HepG2 (cell line): ENCODE measurements around the gene RFTN1. TPM values are rescaled to one million over a fixed set of nuclear protein-coding genes. Genes with fewer than 3 reads are reported as not detected.

Source experiments
- ATAC-seq: fragments of 200-7000 bp; cut with Tn5 transposase; 3 replicates; pipeline ENCODE4 v1.9.1; 2020; ENCODE audit warnings: mild to moderate bottlenecking, moderate library complexity
- BruUV-seq: library from RNA; stranded (reverse); fragments of 400-500 nt; replicated peaks from 2 replicates; lab custom pipeline; 2021; lab: Mats Ljungman, UMichigan
- CTCF ChIA-PET: fragments of 300-600 bp; formaldehyde crosslinking; extraction: SDS; loops from one replicate; lab custom pipeline; 2021; ENCODE audit warnings: low total read pairs, inconsistent platforms, low intra/inter-chr PET ratio; lab: Yijun Ruan, JAX
- POLR2A ChIA-PET: fragments of 350-600 bp; sonication (Branson Sonifier 250); formaldehyde crosslinking; loops from one replicate; lab custom pipeline; 2020; ENCODE audit warnings: antibody characterized with exemption, inconsistent platforms; lab: Yijun Ruan, JAX
- DNase-seq: peaks from one replicate; pipeline ENCODE4 v3.0.0-alpha.2; 2015; ENCODE audit warnings: low spot score
- FAIRE-seq: peaks from 3 replicates; lab custom pipeline; 2011; peaks lifted over from hg19 to GRCh38; lab: Jason Lieb, UNC
- H2AFZ ChIP-seq: one replicate; pipeline ENCODE4 v1.6.1; 2011; ENCODE audit warnings: low read length, inconsistent platforms
- H3K27ac ChIP-seq: fragments of 300-600 bp; 3 replicates; pipeline ENCODE4 v1.8.0; 2011; ENCODE audit warnings: mixed run types, mild to moderate bottlenecking, mixed read lengths, low read length, inconsistent platforms; ENCODE audit not compliant: insufficient read depth; ENCODE audit errors: extremely low read length
- H3K27me3 ChIP-seq, 2 experiments: fragments of 200-600 bp in 1 of 2; 2 replicates in 1 of 2; 3 replicates in 1 of 2; pipeline versions ENCODE4 v1.6.0 to v1.8.0; 2011; ENCODE audit warnings: low read length in 2 of 2, mild to moderate bottlenecking in 2 of 2, moderate library complexity in 2 of 2, inconsistent platforms in 1 of 2; ENCODE audit not compliant: insufficient read depth in 2 of 2, control insufficient read depth in 1 of 2
- H3K36me3 ChIP-seq, 2 experiments: fragments of 200-600 bp in 1 of 2; replicated peaks in 1 of 2; 2 replicates in 1 of 2; 3 replicates in 1 of 2; pipeline versions ENCODE4 v1.5.1 to v1.8.0; 2011; ENCODE audit warnings: low read length in 2 of 2, inconsistent platforms in 1 of 2; ENCODE audit not compliant: insufficient read depth in 2 of 2, control insufficient read depth in 1 of 2
- H3K4me1 ChIP-seq: 2 replicates; pipeline ENCODE4 v1.5.1; 2012; ENCODE audit warnings: low read length, inconsistent platforms; ENCODE audit not compliant: insufficient read depth
- H3K4me2 ChIP-seq: 2 replicates; pipeline ENCODE4 v1.6.0; 2011; ENCODE audit warnings: low read depth, low read length, inconsistent platforms
- H3K4me3 ChIP-seq, 3 experiments: fragments of 200-600 bp in 1 of 3; sonication (generic), shearing (Covaris generic) in 1 of 3; replicated peaks in 1 of 3; 2 replicates each; pipeline ENCODE4 v1.5.1; 2011 to 2016; ENCODE audit warnings: low read length in 3 of 3, inconsistent platforms in 2 of 3, low read depth in 2 of 3, mild to moderate bottlenecking in 2 of 3, control low read depth in 1 of 3, mixed read lengths in 1 of 3; ENCODE audit not compliant: insufficient read depth in 1 of 3
- H3K79me2 ChIP-seq: one replicate; pipeline ENCODE4 v1.6.1; 2011; ENCODE audit warnings: low read length, inconsistent platforms; ENCODE audit not compliant: insufficient read depth
- H3K9ac ChIP-seq: 2 replicates; pipeline ENCODE4 v1.6.0; 2011; ENCODE audit warnings: mild to moderate bottlenecking, low read depth, low read length, inconsistent platforms; ENCODE audit not compliant: insufficient read depth
- H3K9me3 ChIP-seq: 2 replicates; pipeline ENCODE4 v1.5.1; 2012; ENCODE audit warnings: mild to moderate bottlenecking, low read length
- H4K20me1 ChIP-seq: 2 replicates; pipeline ENCODE4 v1.6.0; 2011; ENCODE audit warnings: inconsistent platforms, mild to moderate bottlenecking, low read length, moderate library complexity; ENCODE audit not compliant: insufficient read depth
- KMT2A ChIP-seq: sonication (generic); formaldehyde crosslinking; IDR thresholded peaks from 2 replicates; pipeline ENCODE4 v1.4.0; 2020; ENCODE audit warnings: missing genetic modification reagents
- MAFF ChIP-seq: IDR thresholded peaks from 2 replicates; pipeline ENCODE4 v1.6.1; 2011; ENCODE audit warnings: low read depth, low read length, improper control_type of control experiment
- SMARCE1 ChIP-seq: fragments of 450-650 bp; IDR thresholded peaks from 2 replicates; pipeline ENCODE4 v1.6.1; 2017; ENCODE audit warnings: borderline replicate concordance
- ZNF138 ChIP-seq: sonication (generic); formaldehyde crosslinking; IDR thresholded peaks from 2 replicates; pipeline ENCODE4 v1.5.0; 2020; ENCODE audit warnings: mild to moderate bottlenecking, low read depth, missing genetic modification reagents
- ZNF687 ChIP-seq: sonication (generic); formaldehyde crosslinking; IDR thresholded peaks from 2 replicates; pipeline ENCODE4 v1.5.1; 2020; ENCODE audit warnings: mild to moderate bottlenecking, missing genetic modification reagents, moderate library complexity
- WGBS: methylation state at CpG from one replicate; pipeline ENCODE4 v1.1.6; 2017; ENCODE audit warnings: low lambda C conversion rate; 5-methylcytosine and 5-hydroxymethylcytosine counted together
- in situ Hi-C: cut with HindIII; loops from 2 replicates; pipeline ENCODE4 v1.10.0; 2017; ENCODE audit warnings: low pct_unique_long_range_greater_than_20kb; ENCODE audit not compliant: extremely low pct_ligation_motif_present
- intact Hi-C: fragments of 100-400 bp; cut with micrococcal nuclease; formaldehyde crosslinking; loops from one replicate; pipeline ENCODE4 v1.10.0; 2022; ENCODE audit not compliant: unreplicated experiment
- polyA plus RNA-seq, 8 experiments: library from polyadenylated mRNA; depleted of rRNA in 3 of 8; stranded (reverse) in 7 of 8; unstranded in 1 of 8; fragments of >200 nt; fragmentation: Illumina TruSeq in 4 of 8; extraction: Trizol in 4 of 8; gene quantifications; 2 replicates each; pipeline versions ENCODE4 v1.2.1 to v1.2.3, GENCODE V29; 2011 to 2016; ENCODE audit warnings: low read depth in 4 of 8, missing spikeins in 1 of 8, mixed read lengths in 1 of 8; ENCODE audit not compliant: insufficient read depth in 1 of 8
- total RNA-seq, 5 experiments: library from RNA; depleted of rRNA; stranded (reverse); fragments of >200 nt; fragmentation: Illumina TruSeq; extraction: Trizol; gene quantifications; 2 replicates each; pipeline ENCODE4 v1.2.3, GENCODE V29; 2016; ENCODE audit warnings: low read depth in 1 of 5

RFTN1 gene
- total and polyA plus RNA-seq, 2 of the 13 experiments (the other 11 are each of a cell fraction or from before 2014, with no cell fraction given) = not detected

- ATAC-seq = no peak
- peak overlapping the region; percentile 23; the same call in 1 of the 2 replicates for H3K9ac ChIP-seq
- no peaks in the 10 kb centered on the region for H3K27me3 ChIP-seq
- TF ChIP-seq KMT2A (CRISPR knock-in tag) (no peak), SMARCE1 (no peak), MAFF (no peak), ZNF687 (CRISPR knock-in tag) (peak; percentile 51)
- H2AFZ ChIP-seq = no peak overlapping the region
- H3K4me3 ChIP-seq = no peak overlapping the region
- CTCF ChIA-PET = no interaction called here
- H3K4me2 ChIP-seq = 0 out of 2 replicates have a peak overlapping the region, but pooled peaks have one; percentile 29
- peaks cover 27% of the 10 kb centered on the region for H3K4me1 ChIP-seq
- no peaks in the 10 kb centered on the region for H3K9me3 ChIP-seq
- in situ Hi-C loops = no loop called here
- intact Hi-C loops = no loop called here
- POLR2A ChIA-PET = interaction anchor here (1.1 kb wide), 1 partner anchor 9 kb away, joined by 4 read pairs; no protein-coding TSS in a partner anchor
- peak overlapping the region; percentile 58 for H3K27ac ChIP-seq
- WGBS = 88% methylated on average over 3 of the region's 4 CpGs
- BruUV-seq = no TSS peak
- no peak for FAIRE-seq
- no peaks in the 10 kb centered on the region for H3K79me2 ChIP-seq
- no peak for DNase-seq
- H4K20me1 ChIP-seq = no peaks in the 10 kb centered on the region
- peaks cover 4 to 12% of the 10 kb centered on the region in 2 experiments for H3K36me3 ChIP-seq
Observed at GRCh38 chr3:16323737-16324136, 189.8 kb downstream of the RFTN1 start.

- Histone ChIP-seq H4K20me1 (no peaks in the 10 kb centered on the region), H3K9me3 (no peaks in the 10 kb centered on the region), H3K27me3 (no peaks in the 10 kb centered on the region), H3K36me3 (peaks cover 4 to 12% of the 10 kb centered on the region in 2 experiments), H3K4me1 (peaks cover 33% of the 10 kb centered on the region), H2AFZ (no peak overlapping the region), H3K4me3 (no peak overlapping the region), H3K27ac (no peak overlapping the region), H3K4me2 (no peak overlapping the region), H3K79me2 (no peaks in the 10 kb centered on the region), H3K9ac (no peak overlapping the region)
- no TSS peak for BruUV-seq
- ChIA-PET CTCF (no interaction called here), POLR2A (no interaction called here)
- TF ChIP-seq ZNF687 (CRISPR knock-in tag) (peak; percentile 39), ZNF138 (CRISPR knock-in tag) (no peak)
- FAIRE-seq (no peak), DNase-seq (no peak), ATAC-seq (no peak)
- intact Hi-C loops (no loop called here), in situ Hi-C loops (no loop called here)
- 100% methylated on average over 3 of the region's 5 CpGs for WGBS
Observed at GRCh38 chr3:16322189-16322588, 191.3 kb downstream of the RFTN1 start.
